Measurements from ENCODE around the gene FEZ2. TPM values are rescaled to one million over a fixed set of nuclear protein-coding genes. Genes with fewer than 3 reads are reported as not detected.

Gene FEZ2
- total RNA-seq, 1 experiment from 2014 or later, result 22.2 TPM

DNA sequence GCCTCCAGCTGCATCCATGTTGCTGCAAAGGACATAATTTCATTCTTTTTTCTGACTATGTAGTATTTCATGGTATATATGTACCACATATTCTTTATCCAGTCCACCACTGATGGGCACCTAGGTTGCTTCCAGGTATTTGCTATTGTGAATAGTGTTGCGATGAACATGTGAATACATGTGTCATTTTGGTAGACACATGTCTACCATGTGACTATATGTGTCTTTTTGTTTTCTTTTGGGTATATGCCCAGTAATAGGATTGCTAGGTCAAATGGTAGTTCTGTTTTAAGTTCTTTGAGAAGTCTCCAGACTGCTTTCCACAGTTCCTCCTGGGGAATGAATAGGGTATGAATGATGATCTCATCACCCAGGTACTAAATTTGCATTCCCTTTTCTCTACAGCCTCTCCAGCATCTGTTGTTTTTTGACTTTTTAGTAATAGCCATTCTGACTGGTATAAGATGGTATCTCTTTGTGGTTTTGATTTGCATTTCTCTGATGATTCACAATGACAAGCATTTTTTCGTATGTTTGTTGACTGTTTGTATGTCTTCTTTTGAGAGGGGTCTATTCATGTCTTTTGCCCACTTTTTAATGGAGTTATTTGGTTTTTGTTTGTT, 35.6 kb upstream of the FEZ2 start:
- Mint-ChIP-seq H3K9me3 (peaks cover 36% of the 10 kb centered on the region), H3K36me3 (peaks cover 20% of the 10 kb centered on the region), H3K27ac (no peak overlapping the region), H3K4me1 (0 out of 2 replicates have a peak, but pooled peaks cover 4% of the 10 kb centered on the region), H3K27me3 (ENCODE audit: low read depth) (no peaks in the 10 kb centered on the region; the same call in 1 of the 2 replicates), H3K4me3 (no peak overlapping the region)
- ChIA-PET CTCF (no interaction called here), POLR2A (no interaction called here)
- ATAC-seq (no peak), DNase-seq (ENCODE audit: low spot score) (no peak)
- TF ChIP-seq, protein P1, sequence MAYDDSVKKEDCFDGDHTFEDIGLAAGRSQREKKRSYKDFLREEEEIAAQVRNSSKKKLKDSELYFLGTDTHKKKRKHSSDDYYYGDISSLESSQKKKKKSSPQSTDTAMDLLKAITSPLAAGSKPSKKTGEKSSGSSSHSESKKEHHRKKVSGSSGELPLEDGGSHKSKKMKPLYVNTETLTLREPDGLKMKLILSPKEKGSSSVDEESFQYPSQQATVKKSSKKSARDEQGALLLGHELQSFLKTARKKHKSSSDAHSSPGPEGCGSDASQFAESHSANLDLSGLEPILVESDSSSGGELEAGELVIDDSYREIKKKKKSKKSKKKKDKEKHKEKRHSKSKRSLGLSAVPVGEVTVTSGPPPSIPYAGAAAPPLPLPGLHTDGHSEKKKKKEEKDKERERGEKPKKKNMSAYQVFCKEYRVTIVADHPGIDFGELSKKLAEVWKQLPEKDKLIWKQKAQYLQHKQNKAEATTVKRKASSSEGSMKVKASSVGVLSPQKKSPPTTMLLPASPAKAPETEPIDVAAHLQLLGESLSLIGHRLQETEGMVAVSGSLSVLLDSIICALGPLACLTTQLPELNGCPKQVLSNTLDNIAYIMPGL (CRISPR knock-in tag; IDR thresholded peaks at IDR 0.05), result no peak
- TF ChIP-seq, protein P2, sequence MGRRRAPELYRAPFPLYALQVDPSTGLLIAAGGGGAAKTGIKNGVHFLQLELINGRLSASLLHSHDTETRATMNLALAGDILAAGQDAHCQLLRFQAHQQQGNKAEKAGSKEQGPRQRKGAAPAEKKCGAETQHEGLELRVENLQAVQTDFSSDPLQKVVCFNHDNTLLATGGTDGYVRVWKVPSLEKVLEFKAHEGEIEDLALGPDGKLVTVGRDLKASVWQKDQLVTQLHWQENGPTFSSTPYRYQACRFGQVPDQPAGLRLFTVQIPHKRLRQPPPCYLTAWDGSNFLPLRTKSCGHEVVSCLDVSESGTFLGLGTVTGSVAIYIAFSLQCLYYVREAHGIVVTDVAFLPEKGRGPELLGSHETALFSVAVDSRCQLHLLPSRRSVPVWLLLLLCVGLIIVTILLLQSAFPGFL (CRISPR knock-in tag; IDR thresholded peaks at IDR 0.05; ENCODE audit: borderline replicate concordance), result no peak
- no peak for TF ChIP-seq NR1H2 (CRISPR knock-in tag; IDR thresholded peaks at IDR 0.05)
- no peak for TF ChIP-seq CBFB (CRISPR knock-in tag; IDR thresholded peaks at IDR 0.05; ENCODE audit: low read depth)
- TF ChIP-seq RELA (CRISPR knock-in tag; IDR thresholded peaks at IDR 0.05; ENCODE audit: borderline replicate concordance), result no peak
- TF ChIP-seq ESRRA (CRISPR knock-in tag; IDR thresholded peaks at IDR 0.05; ENCODE audit: borderline replicate concordance), result no peak
- no peak for TF ChIP-seq TCF7 (CRISPR knock-in tag; IDR thresholded peaks at IDR 0.05; ENCODE audit: low read depth)
- no peak for TF ChIP-seq ZBTB21 (CRISPR knock-in tag; IDR thresholded peaks at IDR 0.05; ENCODE audit: borderline replicate concordance)
- TF ChIP-seq ZNF232 (CRISPR knock-in tag; IDR thresholded peaks at IDR 0.05), result no peak
- no peak for TF ChIP-seq JUN (CRISPR knock-in tag; IDR thresholded peaks at IDR 0.05)
- no peak for TF ChIP-seq NFE2L1 (CRISPR knock-in tag; IDR thresholded peaks at IDR 0.05)

DNA sequence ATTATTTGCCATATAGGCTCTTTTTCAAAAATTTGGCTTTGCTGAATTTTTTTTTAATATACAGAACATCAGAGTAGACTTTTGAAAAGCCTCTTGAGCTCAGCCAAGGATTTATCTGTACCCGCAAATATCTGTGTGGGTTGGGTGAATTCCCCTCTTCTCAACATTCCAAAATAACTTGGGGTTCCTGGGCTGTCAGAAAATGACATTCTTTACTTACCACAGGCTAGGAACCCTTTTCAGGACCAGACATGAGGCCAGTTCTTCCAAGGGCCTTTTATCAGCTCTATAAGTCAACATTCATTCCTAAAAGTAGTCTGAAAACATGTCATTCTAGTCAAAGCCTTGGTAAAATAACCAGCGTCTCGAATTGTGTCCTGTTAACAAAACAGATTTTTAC, 28.8 kb upstream of the FEZ2 start:
- no peak for TF ChIP-seq ZNF219 (CRISPR knock-in tag; IDR thresholded peaks at IDR 0.05; ENCODE audit: borderline replicate concordance)
- no peak for TF ChIP-seq ESRRA (CRISPR knock-in tag; IDR thresholded peaks at IDR 0.05; ENCODE audit: borderline replicate concordance)
- peaks cover 36% of the 10 kb centered on the region for H3K36me3 Mint-ChIP-seq
- no peak overlapping the region for H3K4me3 Mint-ChIP-seq
- ChIA-PET CTCF (no interaction called here), POLR2A (no interaction called here)
- no peak overlapping the region for H3K27ac Mint-ChIP-seq
- no peaks in the 10 kb centered on the region for H3K27me3 Mint-ChIP-seq (ENCODE audit: low read depth)
- no peak for DNase-seq (ENCODE audit: low spot score)
- H3K9me3 Mint-ChIP-seq, result peaks cover 41% of the 10 kb centered on the region
- ATAC-seq, result no peak
- H3K4me1 Mint-ChIP-seq, result 0 out of 2 replicates have a peak, but pooled peaks cover 4% of the 10 kb centered on the region

DNA sequence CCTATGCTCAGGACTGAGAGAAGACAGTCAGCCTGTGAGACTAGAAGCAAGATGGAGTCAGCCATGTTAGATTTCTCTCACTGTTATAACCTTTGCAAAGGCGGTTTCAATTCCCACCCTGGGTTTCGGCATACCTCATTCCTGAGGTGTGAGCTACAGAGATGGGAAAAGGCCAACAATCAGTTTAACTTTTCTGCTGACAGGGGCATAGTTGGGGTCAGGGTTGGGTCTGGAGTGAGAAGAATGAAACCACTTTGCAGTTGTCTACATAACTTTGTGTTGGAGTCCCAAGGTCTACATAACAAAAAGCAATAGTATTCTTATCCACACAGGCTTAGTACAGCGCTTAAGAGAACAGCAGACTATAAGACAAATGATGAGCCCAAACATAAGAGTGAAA, 28.1 kb upstream of the FEZ2 start:
- Mint-ChIP-seq H3K4me3 (no peak overlapping the region), H3K9me3 (peaks cover 34% of the 10 kb centered on the region), H3K27ac (no peak overlapping the region), H3K4me1 (0 out of 2 replicates have a peak, but pooled peaks cover 4% of the 10 kb centered on the region), H3K36me3 (peaks cover 29% of the 10 kb centered on the region), H3K27me3 (ENCODE audit: low read depth) (no peaks in the 10 kb centered on the region)
- ATAC-seq, result no peak
- DNase-seq (ENCODE audit: low spot score), result no peak
- CTCF ChIA-PET, result no interaction called here
- POLR2A ChIA-PET, result no interaction called here
- no peak for TF ChIP-seq CREM (CRISPR knock-in tag; IDR thresholded peaks at IDR 0.05)
- TF ChIP-seq, protein P3, sequence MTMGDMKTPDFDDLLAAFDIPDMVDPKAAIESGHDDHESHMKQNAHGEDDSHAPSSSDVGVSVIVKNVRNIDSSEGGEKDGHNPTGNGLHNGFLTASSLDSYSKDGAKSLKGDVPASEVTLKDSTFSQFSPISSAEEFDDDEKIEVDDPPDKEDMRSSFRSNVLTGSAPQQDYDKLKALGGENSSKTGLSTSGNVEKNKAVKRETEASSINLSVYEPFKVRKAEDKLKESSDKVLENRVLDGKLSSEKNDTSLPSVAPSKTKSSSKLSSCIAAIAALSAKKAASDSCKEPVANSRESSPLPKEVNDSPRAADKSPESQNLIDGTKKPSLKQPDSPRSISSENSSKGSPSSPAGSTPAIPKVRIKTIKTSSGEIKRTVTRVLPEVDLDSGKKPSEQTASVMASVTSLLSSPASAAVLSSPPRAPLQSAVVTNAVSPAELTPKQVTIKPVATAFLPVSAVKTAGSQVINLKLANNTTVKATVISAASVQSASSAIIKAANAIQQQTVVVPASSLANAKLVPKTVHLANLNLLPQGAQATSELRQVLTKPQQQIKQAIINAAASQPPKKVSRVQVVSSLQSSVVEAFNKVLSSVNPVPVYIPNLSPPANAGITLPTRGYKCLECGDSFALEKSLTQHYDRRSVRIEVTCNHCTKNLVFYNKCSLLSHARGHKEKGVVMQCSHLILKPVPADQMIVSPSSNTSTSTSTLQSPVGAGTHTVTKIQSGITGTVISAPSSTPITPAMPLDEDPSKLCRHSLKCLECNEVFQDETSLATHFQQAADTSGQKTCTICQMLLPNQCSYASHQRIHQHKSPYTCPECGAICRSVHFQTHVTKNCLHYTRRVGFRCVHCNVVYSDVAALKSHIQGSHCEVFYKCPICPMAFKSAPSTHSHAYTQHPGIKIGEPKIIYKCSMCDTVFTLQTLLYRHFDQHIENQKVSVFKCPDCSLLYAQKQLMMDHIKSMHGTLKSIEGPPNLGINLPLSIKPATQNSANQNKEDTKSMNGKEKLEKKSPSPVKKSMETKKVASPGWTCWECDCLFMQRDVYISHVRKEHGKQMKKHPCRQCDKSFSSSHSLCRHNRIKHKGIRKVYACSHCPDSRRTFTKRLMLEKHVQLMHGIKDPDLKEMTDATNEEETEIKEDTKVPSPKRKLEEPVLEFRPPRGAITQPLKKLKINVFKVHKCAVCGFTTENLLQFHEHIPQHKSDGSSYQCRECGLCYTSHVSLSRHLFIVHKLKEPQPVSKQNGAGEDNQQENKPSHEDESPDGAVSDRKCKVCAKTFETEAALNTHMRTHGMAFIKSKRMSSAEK (CRISPR knock-in tag; IDR thresholded peaks at IDR 0.05; ENCODE audit: borderline replicate concordance), result no peak
- TF ChIP-seq ZNF671 (CRISPR knock-in tag; IDR thresholded peaks at IDR 0.05), result no peak
- no peak for TF ChIP-seq TP53 (CRISPR knock-in tag; IDR thresholded peaks at IDR 0.05)
- TF ChIP-seq TEAD4 (CRISPR knock-in tag; IDR thresholded peaks at IDR 0.05), result no peak
- TF ChIP-seq, protein P4, sequence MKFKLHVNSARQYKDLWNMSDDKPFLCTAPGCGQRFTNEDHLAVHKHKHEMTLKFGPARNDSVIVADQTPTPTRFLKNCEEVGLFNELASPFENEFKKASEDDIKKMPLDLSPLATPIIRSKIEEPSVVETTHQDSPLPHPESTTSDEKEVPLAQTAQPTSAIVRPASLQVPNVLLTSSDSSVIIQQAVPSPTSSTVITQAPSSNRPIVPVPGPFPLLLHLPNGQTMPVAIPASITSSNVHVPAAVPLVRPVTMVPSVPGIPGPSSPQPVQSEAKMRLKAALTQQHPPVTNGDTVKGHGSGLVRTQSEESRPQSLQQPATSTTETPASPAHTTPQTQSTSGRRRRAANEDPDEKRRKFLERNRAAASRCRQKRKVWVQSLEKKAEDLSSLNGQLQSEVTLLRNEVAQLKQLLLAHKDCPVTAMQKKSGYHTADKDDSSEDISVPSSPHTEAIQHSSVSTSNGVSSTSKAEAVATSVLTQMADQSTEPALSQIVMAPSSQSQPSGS (CRISPR knock-in tag; IDR thresholded peaks at IDR 0.05; ENCODE audit: borderline replicate concordance, low read depth), result no peak
- TF ChIP-seq CREB1 (CRISPR knock-in tag; IDR thresholded peaks at IDR 0.05), result no peak
- TF ChIP-seq, protein P5, sequence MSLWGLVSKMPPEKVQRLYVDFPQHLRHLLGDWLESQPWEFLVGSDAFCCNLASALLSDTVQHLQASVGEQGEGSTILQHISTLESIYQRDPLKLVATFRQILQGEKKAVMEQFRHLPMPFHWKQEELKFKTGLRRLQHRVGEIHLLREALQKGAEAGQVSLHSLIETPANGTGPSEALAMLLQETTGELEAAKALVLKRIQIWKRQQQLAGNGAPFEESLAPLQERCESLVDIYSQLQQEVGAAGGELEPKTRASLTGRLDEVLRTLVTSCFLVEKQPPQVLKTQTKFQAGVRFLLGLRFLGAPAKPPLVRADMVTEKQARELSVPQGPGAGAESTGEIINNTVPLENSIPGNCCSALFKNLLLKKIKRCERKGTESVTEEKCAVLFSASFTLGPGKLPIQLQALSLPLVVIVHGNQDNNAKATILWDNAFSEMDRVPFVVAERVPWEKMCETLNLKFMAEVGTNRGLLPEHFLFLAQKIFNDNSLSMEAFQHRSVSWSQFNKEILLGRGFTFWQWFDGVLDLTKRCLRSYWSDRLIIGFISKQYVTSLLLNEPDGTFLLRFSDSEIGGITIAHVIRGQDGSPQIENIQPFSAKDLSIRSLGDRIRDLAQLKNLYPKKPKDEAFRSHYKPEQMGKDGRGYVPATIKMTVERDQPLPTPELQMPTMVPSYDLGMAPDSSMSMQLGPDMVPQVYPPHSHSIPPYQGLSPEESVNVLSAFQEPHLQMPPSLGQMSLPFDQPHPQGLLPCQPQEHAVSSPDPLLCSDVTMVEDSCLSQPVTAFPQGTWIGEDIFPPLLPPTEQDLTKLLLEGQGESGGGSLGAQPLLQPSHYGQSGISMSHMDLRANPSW (CRISPR knock-in tag; conservative IDR thresholded peaks at IDR 0.05; ENCODE audit: low read depth), result no peak

Data from WTC11 (cell line).